CD1c-positive myeloid dendritic cell (primary cell): ENCODE measurements around the gene PADI2.

Experiments
- DNase-seq: peaks from one replicate; pipeline ENCODE4 v3.0.0-alpha.2; 2016; ENCODE audit errors: extremely low spot score

The PADI2 gene

DNA sequence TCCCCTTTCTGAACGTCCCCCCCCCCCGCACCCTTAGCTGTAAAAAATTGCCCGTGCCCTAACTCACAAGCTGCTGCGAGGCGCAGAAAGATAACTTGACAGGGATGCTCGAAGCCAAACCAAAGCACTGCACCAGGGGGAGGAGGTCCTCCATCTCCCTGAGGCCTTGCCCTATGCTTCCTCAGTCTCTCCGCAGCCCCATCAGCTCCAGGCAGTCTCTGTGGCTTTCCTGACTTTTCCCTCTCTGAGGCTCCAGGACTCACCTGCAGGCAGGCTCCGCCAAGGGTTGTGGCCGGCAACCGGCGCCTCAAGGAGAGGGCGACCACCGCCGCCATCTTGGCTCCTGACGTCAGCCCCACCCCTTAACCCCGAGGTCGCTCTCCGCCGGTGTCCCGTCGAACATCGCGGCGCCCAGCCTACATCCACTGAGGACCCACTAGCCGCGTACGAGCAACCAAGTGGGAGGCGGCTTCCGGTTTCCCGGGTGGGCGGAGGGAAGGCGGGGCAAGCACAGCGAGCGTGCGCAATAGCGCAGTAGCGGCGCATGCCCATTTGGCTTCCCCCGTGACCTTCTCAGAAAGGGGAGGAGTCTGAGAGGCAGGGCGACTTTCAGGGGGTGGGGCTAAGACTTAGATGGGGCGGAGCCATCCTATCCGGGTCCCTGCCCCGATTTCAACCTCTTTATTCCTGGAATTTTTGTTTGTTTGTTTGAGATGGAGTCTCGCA is 65.4 kb downstream of the PADI2 start, which contains the start of gene SDHB:
Gene SDHB, minus strand, starts transcription at position 348 of the 726 bp plus-strand sequence. Its CDS starts 13 bp downstream, at position 335.
- DNase-seq: peak; percentile 99

GRCh38 chr1:17053086-17053684 is 66.1 kb downstream of the PADI2 start:
- DNase-seq: peak; percentile 62

- DNase-seq: peak; percentile 47
Observed at GRCh38 chr1:17052641-17053040, 66.6 kb downstream of the PADI2 start.

GRCh38 chr1:17052038-17052437 is 67.2 kb downstream of the PADI2 start:
- no peak for DNase-seq

- DNase-seq: no peak
Observed at GRCh38 chr1:17047924-17048323, 71.3 kb downstream of the PADI2 start.

GRCh38 chr1:17046334-17046657 is 73.0 kb downstream of the PADI2 start:
- no peak for DNase-seq

GRCh38 chr1:17045634-17046333 is 73.5 kb downstream of the PADI2 start:
- DNase-seq: peak; percentile 59

DNA sequence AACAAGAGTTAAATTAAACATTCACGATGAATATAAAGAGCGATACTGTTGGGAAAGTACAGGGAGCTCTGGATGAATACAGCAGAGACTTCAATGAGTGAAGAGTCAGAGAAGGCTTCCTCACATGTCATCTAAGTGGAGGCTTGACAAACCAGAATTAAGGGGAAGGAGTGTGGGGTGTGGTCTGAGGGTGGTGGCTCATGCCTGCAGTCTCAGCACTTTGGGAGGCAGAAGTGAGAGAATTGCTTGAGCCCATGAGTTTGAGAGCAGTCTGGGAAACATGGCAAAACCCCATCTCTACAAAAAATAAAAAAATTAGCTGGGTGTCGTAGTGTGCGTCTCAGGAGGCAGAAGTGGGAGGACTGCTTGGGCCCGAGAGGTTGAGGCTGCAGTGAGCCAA is 74.1 kb downstream of the PADI2 start:
- peak; percentile 89 for DNase-seq

DNA sequence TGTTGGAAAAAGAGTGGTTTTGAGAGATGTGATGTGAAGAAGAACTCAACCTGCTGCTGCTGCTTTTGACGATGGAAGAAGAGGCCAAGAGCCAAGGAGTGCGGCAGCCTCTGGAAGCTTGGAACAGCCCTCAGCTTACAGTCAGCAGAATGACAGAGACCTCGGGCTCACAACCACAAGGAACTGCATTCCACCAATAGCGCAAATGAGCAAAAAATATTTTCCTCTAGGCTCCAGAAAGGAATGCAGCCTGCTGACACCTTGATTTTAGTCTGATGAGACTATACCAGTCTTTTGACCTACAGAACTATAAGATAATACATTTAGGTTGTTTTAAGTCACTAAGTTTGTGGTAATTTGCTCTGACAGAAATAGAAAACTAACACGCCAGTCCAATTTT is 75.6 kb downstream of the PADI2 start:
- no peak for DNase-seq

- DNase-seq: no peak
Observed at GRCh38 chr1:17040135-17040534, 79.1 kb downstream of the PADI2 start.

DNA sequence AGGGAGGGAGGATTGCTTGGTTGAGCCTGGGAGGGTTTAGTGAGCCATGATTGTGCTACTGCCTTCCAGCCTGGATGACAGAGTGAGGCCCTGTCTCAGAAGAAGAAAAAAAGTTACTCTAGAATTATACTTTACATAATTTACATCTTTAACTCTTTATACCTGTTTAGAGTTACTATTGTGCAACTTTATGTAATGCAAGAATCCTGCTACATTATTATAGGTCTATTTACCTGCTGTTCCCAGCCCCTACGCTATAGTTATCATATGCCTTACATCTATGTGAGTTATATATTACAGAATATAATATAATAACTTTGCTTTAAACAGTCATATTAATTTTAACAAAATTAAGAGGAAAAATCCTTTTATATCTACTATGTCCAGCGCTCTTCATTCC is 79.7 kb downstream of the PADI2 start:
- DNase-seq: no peak

- no peak for DNase-seq
Observed at GRCh38 chr1:17033481-17033880, 85.8 kb downstream of the PADI2 start.

- DNase-seq: no peak
Observed at GRCh38 chr1:17032741-17033140, 86.5 kb downstream of the PADI2 start.

DNA sequence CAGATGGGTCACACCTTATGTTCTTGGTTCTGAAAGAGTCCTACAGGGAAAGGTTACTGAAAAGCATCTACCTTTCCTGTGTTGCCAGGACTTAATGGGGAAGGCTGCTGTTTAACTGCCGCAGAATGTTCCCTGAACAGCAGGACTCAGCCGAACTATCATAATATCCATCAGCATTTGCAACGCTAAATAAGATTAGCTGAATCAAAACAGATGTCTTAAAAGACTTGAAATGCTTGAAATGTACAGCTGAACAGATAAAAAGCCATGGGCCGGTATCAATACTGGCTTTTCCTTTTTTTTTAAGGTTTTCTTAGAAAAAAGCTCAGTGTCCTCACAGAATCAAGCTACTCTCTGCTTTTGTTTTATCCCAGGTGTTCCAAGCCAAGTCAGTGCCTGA is 87.8 kb downstream of the PADI2 start:
- no peak for DNase-seq

DNA sequence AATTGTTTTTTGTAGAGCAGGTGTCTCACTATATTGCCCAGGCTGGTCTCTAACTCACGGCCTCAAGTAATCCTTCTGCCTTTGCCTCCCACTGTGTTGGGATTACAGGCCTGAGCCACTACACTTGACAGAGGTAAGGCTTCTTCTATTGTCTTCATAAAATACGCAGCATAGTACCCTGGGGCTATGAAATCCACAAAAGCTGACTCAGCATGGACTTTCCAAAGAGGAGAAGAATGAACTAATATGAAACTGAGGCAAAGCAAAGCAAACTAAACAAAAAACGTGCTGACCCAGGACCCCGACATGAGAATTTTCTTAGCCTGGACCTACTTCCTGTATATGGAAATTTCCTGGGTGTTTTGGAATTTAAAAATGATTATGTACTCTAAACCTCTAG is 89.0 kb downstream of the PADI2 start:
- no peak for DNase-seq

GRCh38 chr1:17028662-17029188 is 90.5 kb downstream of the PADI2 start:
- DNase-seq: no peak

DNA sequence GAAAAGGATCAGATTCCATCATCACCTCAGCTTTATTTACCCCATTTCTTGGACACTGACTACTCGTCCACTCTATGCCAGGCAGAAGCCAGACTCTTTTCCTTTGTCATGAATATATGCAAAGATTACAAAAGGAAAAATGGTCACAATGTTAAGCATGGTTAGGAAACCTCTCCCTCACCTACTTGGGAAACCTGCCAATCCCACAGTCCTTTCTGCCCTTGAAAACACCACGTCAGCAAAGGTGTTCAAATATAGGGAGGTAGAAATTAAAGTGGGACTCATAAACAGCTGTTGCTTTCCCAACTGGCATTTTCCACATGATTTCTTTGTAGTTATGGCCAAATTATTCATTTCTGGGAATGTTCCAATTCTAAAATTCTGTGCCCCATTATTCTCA is 91.4 kb downstream of the PADI2 start:
- no peak for DNase-seq

DNA sequence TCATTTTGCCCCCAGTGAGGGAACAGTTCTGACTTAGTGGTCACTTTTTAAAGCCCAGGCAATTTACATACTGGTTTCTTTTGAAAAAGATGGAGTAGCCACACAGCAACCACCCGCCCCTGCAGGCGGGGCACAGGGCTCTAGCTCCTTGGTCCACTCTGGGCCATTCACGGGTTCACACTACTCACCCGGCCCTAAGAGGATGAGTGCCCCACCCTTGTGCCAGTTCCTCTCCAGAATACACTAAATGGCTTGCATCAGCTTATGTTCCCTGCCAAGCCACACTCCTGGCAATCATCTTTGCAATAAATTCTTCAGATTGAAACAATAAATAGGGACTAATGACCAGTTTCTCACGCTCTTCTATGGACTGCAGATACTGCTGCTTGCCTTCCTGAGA is 91.8 kb downstream of the PADI2 start:
- DNase-seq: no peak

GRCh38 chr1:17024721-17025120 is 94.5 kb downstream of the PADI2 start:
- no peak for DNase-seq

GRCh38 chr1:17023573-17023972 is 95.7 kb downstream of the PADI2 start:
- no peak for DNase-seq

GRCh38 chr1:17023102-17023501 is 96.1 kb downstream of the PADI2 start:
- DNase-seq: peak; percentile 62

DNA sequence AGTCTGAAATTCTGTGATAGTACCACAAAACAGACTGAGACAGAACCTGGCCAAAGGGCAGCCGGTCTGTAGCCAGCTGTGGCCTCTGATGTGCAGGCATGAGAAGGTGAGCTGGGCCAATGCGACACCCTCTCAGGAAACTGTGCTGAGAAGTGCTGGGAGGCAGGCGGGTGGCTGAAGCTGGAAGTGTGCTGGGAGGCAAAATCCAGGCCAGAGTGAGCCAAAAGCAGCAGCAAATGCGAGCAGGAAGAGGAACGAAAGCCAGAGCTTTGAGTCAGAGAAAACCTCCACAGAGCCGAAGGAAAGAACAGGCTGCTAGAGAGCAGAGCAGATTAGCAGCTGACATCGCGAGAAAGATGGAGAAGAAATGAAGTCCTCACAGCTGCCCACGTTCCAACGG is 97.4 kb downstream of the PADI2 start:
- no peak for DNase-seq

- no peak for DNase-seq
Observed at GRCh38 chr1:17020502-17020901, 98.7 kb downstream of the PADI2 start.
